Measurements from ENCODE around the gene ATP2B1. TPM values are rescaled to one million over a fixed set of nuclear protein-coding genes. Genes with fewer than 3 reads are reported as not detected.

ATP2B1 gene
- total and polyA plus RNA-seq, 2 donors (not counting 3 experiments of a cell fraction or from before 2014, with no cell fraction given) = 6.4 to 28.0 TPM

GRCh38 chr12:89649820-89650219, 58.8 kb downstream of the ATP2B1 start:
- ChIA-PET CTCF (no interaction called here), POLR2A (no interaction called here)
- no peaks in the 10 kb centered on the region for H3K79me2 ChIP-seq (ENCODE audit: control insufficient read depth, insufficient read depth, low read length)
- TF ChIP-seq EZH2 (IDR thresholded peaks at IDR 0.05; ENCODE audit: borderline replicate concordance, low read depth, low read length, severe bottlenecking) (no peak), POLR2AphosphoS5 (IDR thresholded peaks at IDR 0.05; ENCODE audit: insufficient read depth, low read depth, low read length) (no peak), MYC (IDR thresholded peaks at IDR 0.05; ENCODE audit: low read depth, low read length) (no peak), FOS (IDR thresholded peaks at IDR 0.05; ENCODE audit: borderline replicate concordance, insufficient read depth, low read length) (no peak), POLR2A (IDR thresholded peaks at IDR 0.05; ENCODE audit: low read depth, low read length) (no peak), JUN (IDR thresholded peaks at IDR 0.05; ENCODE audit: borderline replicate concordance, insufficient read depth, insufficient read length, low read depth) (no peak), GATA2 (IDR thresholded peaks at IDR 0.05; ENCODE audit: insufficient read depth, insufficient read length, low read depth, low read length) (no peak)
- TF ChIP-seq, protein P1, sequence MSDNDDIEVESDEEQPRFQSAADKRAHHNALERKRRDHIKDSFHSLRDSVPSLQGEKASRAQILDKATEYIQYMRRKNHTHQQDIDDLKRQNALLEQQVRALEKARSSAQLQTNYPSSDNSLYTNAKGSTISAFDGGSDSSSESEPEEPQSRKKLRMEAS (IDR thresholded peaks at IDR 0.05; ENCODE audit: insufficient read depth, insufficient read length) = no peak
- TF ChIP-seq, protein P2, sequence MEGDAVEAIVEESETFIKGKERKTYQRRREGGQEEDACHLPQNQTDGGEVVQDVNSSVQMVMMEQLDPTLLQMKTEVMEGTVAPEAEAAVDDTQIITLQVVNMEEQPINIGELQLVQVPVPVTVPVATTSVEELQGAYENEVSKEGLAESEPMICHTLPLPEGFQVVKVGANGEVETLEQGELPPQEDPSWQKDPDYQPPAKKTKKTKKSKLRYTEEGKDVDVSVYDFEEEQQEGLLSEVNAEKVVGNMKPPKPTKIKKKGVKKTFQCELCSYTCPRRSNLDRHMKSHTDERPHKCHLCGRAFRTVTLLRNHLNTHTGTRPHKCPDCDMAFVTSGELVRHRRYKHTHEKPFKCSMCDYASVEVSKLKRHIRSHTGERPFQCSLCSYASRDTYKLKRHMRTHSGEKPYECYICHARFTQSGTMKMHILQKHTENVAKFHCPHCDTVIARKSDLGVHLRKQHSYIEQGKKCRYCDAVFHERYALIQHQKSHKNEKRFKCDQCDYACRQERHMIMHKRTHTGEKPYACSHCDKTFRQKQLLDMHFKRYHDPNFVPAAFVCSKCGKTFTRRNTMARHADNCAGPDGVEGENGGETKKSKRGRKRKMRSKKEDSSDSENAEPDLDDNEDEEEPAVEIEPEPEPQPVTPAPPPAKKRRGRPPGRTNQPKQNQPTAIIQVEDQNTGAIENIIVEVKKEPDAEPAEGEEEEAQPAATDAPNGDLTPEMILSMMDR (IDR thresholded peaks at IDR 0.05; ENCODE audit: extremely low read depth in 1 of 2, insufficient read depth in 1 of 2, low read depth in 1 of 2, low read length in 2 of 2) = no peak
- no peaks in the 10 kb centered on the region for H3K4me1 ChIP-seq (ENCODE audit: control insufficient read depth, extremely low read depth, insufficient read depth, low read length)
- FAIRE-seq = no peak
- dilution Hi-C loops (cut with MboI; ENCODE audit: extremely low pct_ligation_motif_present, low sequenced_read_pairs) (no loop called here), intact Hi-C loops (cut with micrococcal nuclease) (no loop called here)
- BruUV-seq (replicated peaks) = no TSS peak
- H3K9ac ChIP-seq (replicated peaks; ENCODE audit: extremely low read depth, insufficient read depth, low read length) = no peak overlapping the region
- H3K9me1 ChIP-seq (replicated peaks; ENCODE audit: control insufficient read depth, extremely low read depth, insufficient read depth, low read length) = no peaks in the 10 kb centered on the region
- no peak overlapping the region for H3K4me3 ChIP-seq (replicated peaks in 1 of 3; ENCODE audit: insufficient read depth in 1 of 3, low read depth in 1 of 3, low read length in 3 of 3)
- no peak overlapping the region for H3K4me2 ChIP-seq (ENCODE audit: insufficient read depth, low read length)
- H2AFZ ChIP-seq (ENCODE audit: low read depth, low read length) = no peak overlapping the region
- H3K9me3 ChIP-seq (replicated peaks; ENCODE audit: control insufficient read depth, insufficient read depth, low read length) = no peaks in the 10 kb centered on the region
- H4K20me1 ChIP-seq (replicated peaks; ENCODE audit: control insufficient read depth, extremely low read depth, insufficient read depth, low read length) = no peaks in the 10 kb centered on the region
- H3K36me3 ChIP-seq (ENCODE audit: control insufficient read depth in 2 of 2, extremely low read depth in 1 of 2, insufficient read depth in 2 of 2, low read length in 2 of 2) = no peaks in the 10 kb centered on the region
- no peak overlapping the region for H3K27ac ChIP-seq (ENCODE audit: insufficient read depth, low read depth, low read length)
- DNase-seq (ENCODE audit: low read depth, low spot score) = no peak
- no peaks in the 10 kb centered on the region for H3K27me3 ChIP-seq (ENCODE audit: control insufficient read depth in 2 of 2, insufficient read depth in 2 of 2, low read length in 2 of 2)

Data from endothelial cell of umbilical vein (primary cell).